Measurements from ENCODE around the gene FRMD4B. TPM values are rescaled to one million over a fixed set of nuclear protein-coding genes. Genes with fewer than 3 reads are reported as not detected.

FRMD4B gene
- total RNA-seq, 1 experiment from 2014 or later: 0.90 TPM

DNA sequence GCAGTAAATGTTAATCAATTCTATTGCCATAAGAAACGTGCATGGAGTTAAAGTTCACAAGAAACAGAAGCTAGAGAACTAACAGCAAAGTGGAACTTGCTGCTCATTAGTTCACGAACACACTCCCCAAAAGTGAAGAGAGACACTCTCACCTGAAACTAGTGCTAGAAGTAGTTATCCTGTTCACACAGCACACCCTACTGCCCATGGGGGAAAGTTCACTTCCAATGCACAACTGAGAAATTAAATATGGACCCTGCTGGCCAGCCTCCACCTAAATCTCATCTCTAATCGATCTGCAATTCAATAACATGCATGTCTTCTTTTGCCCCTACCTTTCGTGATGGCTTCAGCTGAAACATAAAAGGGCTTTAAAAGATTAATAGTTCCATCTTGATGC, 39.4 kb upstream of the FRMD4B start:
- H3K27ac ChIP-seq (ENCODE audit: low read length): no peak overlapping the region
- ATAC-seq (peak; percentile 78; the same call in 1 of the 2 replicates), DNase-seq (ENCODE audit: low read depth, low spot score) (peak; percentile 17)
- ChIA-PET POLR2A (no interaction called here), CTCF (no interaction called here)
- in situ Hi-C loops (cut with HindIII; ENCODE audit: low pct_unique_long_range_greater_than_20kb, low sequenced_read_pairs): no loop called here
- H3K4me1 ChIP-seq (ENCODE audit: control insufficient read depth, insufficient read depth, low read length): no peaks in the 10 kb centered on the region
- no TSS peak for BruUV-seq (replicated peaks)
- intact Hi-C loops (cut with micrococcal nuclease; ENCODE audit: unreplicated experiment): loop anchor here (5.0 to 10.0 kb wide), 3 partner anchors 110 to 300 kb away; partner anchors contain the start of gene LMOD3
- no peaks in the 10 kb centered on the region for H3K27me3 ChIP-seq (ENCODE audit: control insufficient read depth, insufficient read depth, low read length)
- TF ChIP-seq, protein P1, sequence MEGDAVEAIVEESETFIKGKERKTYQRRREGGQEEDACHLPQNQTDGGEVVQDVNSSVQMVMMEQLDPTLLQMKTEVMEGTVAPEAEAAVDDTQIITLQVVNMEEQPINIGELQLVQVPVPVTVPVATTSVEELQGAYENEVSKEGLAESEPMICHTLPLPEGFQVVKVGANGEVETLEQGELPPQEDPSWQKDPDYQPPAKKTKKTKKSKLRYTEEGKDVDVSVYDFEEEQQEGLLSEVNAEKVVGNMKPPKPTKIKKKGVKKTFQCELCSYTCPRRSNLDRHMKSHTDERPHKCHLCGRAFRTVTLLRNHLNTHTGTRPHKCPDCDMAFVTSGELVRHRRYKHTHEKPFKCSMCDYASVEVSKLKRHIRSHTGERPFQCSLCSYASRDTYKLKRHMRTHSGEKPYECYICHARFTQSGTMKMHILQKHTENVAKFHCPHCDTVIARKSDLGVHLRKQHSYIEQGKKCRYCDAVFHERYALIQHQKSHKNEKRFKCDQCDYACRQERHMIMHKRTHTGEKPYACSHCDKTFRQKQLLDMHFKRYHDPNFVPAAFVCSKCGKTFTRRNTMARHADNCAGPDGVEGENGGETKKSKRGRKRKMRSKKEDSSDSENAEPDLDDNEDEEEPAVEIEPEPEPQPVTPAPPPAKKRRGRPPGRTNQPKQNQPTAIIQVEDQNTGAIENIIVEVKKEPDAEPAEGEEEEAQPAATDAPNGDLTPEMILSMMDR (IDR thresholded peaks at IDR 0.05): peak; percentile 60
- TF ChIP-seq, protein P2, sequence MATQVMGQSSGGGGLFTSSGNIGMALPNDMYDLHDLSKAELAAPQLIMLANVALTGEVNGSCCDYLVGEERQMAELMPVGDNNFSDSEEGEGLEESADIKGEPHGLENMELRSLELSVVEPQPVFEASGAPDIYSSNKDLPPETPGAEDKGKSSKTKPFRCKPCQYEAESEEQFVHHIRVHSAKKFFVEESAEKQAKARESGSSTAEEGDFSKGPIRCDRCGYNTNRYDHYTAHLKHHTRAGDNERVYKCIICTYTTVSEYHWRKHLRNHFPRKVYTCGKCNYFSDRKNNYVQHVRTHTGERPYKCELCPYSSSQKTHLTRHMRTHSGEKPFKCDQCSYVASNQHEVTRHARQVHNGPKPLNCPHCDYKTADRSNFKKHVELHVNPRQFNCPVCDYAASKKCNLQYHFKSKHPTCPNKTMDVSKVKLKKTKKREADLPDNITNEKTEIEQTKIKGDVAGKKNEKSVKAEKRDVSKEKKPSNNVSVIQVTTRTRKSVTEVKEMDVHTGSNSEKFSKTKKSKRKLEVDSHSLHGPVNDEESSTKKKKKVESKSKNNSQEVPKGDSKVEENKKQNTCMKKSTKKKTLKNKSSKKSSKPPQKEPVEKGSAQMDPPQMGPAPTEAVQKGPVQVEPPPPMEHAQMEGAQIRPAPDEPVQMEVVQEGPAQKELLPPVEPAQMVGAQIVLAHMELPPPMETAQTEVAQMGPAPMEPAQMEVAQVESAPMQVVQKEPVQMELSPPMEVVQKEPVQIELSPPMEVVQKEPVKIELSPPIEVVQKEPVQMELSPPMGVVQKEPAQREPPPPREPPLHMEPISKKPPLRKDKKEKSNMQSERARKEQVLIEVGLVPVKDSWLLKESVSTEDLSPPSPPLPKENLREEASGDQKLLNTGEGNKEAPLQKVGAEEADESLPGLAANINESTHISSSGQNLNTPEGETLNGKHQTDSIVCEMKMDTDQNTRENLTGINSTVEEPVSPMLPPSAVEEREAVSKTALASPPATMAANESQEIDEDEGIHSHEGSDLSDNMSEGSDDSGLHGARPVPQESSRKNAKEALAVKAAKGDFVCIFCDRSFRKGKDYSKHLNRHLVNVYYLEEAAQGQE (IDR thresholded peaks at IDR 0.05; ENCODE audit: insufficient read depth in 1 of 2, low read depth in 2 of 2, low read length in 1 of 2): no peak
- H3K36me3 ChIP-seq (ENCODE audit: control insufficient read depth, insufficient read depth, low read length): no peaks in the 10 kb centered on the region
- H3K4me3 ChIP-seq (ENCODE audit: low read depth in 2 of 2, low read length in 2 of 2): no peak overlapping the region
- H3K9me3 ChIP-seq (ENCODE audit: control insufficient read depth, insufficient read depth, low read depth, low read length): no peaks in the 10 kb centered on the region

- intact Hi-C loops (cut with micrococcal nuclease; ENCODE audit: unreplicated experiment) (loop anchor here (10.0 kb wide), 2 partner anchors 109 to 299 kb away; partner anchors contain the start of gene LMOD3), in situ Hi-C loops (cut with HindIII; ENCODE audit: low pct_unique_long_range_greater_than_20kb, low sequenced_read_pairs) (no loop called here)
- no peaks in the 10 kb centered on the region for H3K27me3 ChIP-seq (ENCODE audit: control insufficient read depth, insufficient read depth, low read length)
- BruUV-seq (replicated peaks): no TSS peak
- H3K36me3 ChIP-seq (ENCODE audit: control insufficient read depth, insufficient read depth, low read length): no peaks in the 10 kb centered on the region
- H3K4me3 ChIP-seq (ENCODE audit: low read depth in 2 of 2, low read length in 2 of 2): no peak overlapping the region
- no peak overlapping the region for H3K27ac ChIP-seq (ENCODE audit: low read length)
- TF ChIP-seq SIN3A (IDR thresholded peaks at IDR 0.05; ENCODE audit: borderline replicate concordance, insufficient read depth, low read depth, low read length) (no peak), POLR2AphosphoS5 (IDR thresholded peaks at IDR 0.05; ENCODE audit: low read depth, low read length) (no peak), TCF7L2 (IDR thresholded peaks at IDR 0.05; ENCODE audit: low read depth, low read length) (no peak)
- TF ChIP-seq, protein P1 (IDR thresholded peaks at IDR 0.05): no peak
- TF ChIP-seq, protein P2 (IDR thresholded peaks at IDR 0.05; ENCODE audit: insufficient read depth in 1 of 2, low read depth in 2 of 2, low read length in 1 of 2): no peak
- no peak for DNase-seq (ENCODE audit: low read depth, low spot score)
- no peak for ATAC-seq
- no peaks in the 10 kb centered on the region for H3K9me3 ChIP-seq (ENCODE audit: control insufficient read depth, insufficient read depth, low read depth, low read length)
- CTCF ChIA-PET: no interaction called here
- H3K4me1 ChIP-seq (ENCODE audit: control insufficient read depth, insufficient read depth, low read length): no peaks in the 10 kb centered on the region
- POLR2A ChIA-PET: no interaction called here
Observed at GRCh38 chr3:69423463-69424155, 37.7 kb upstream of the FRMD4B start.
